WI38 (cell line): ENCODE data around the gene CCL5.

ENCODE experiments used
- H3K4me3 ChIP-seq: 2 replicates; pipeline ENCODE4 v1.5.1; 2011; ENCODE audit warnings: low read depth, mild to moderate bottlenecking, control low read depth, low read length
- TF ChIP-seq, protein P1 (sequence below): IDR thresholded peaks from 2 replicates; pipeline ENCODE4 v1.5.1; 2012; ENCODE audit warnings: low read depth, mild to moderate bottlenecking, control low read depth, low read length

CCL5 gene

DNA sequence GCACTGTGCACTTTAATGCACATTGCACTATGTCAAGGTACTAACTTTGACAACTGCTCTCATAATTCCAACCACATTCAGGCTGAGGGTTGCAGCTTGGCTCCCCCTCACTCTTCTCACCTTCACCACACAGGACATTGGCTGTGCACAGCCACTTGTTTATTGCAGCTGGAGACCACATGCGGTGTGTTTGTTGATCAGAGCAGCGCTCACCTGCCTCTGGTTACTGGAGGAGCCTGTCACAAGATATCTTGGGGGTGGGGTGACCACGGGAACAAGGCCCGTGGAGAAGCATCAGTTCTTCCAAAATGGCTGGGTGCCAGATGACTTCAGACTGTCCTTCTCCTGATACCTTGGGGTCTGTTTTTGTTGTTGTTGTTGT is 10.6 kb upstream of the CCL5 start:
- H3K4me3 ChIP-seq = no peak overlapping the region
- TF ChIP-seq, protein P1, sequence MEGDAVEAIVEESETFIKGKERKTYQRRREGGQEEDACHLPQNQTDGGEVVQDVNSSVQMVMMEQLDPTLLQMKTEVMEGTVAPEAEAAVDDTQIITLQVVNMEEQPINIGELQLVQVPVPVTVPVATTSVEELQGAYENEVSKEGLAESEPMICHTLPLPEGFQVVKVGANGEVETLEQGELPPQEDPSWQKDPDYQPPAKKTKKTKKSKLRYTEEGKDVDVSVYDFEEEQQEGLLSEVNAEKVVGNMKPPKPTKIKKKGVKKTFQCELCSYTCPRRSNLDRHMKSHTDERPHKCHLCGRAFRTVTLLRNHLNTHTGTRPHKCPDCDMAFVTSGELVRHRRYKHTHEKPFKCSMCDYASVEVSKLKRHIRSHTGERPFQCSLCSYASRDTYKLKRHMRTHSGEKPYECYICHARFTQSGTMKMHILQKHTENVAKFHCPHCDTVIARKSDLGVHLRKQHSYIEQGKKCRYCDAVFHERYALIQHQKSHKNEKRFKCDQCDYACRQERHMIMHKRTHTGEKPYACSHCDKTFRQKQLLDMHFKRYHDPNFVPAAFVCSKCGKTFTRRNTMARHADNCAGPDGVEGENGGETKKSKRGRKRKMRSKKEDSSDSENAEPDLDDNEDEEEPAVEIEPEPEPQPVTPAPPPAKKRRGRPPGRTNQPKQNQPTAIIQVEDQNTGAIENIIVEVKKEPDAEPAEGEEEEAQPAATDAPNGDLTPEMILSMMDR = no peak

DNA sequence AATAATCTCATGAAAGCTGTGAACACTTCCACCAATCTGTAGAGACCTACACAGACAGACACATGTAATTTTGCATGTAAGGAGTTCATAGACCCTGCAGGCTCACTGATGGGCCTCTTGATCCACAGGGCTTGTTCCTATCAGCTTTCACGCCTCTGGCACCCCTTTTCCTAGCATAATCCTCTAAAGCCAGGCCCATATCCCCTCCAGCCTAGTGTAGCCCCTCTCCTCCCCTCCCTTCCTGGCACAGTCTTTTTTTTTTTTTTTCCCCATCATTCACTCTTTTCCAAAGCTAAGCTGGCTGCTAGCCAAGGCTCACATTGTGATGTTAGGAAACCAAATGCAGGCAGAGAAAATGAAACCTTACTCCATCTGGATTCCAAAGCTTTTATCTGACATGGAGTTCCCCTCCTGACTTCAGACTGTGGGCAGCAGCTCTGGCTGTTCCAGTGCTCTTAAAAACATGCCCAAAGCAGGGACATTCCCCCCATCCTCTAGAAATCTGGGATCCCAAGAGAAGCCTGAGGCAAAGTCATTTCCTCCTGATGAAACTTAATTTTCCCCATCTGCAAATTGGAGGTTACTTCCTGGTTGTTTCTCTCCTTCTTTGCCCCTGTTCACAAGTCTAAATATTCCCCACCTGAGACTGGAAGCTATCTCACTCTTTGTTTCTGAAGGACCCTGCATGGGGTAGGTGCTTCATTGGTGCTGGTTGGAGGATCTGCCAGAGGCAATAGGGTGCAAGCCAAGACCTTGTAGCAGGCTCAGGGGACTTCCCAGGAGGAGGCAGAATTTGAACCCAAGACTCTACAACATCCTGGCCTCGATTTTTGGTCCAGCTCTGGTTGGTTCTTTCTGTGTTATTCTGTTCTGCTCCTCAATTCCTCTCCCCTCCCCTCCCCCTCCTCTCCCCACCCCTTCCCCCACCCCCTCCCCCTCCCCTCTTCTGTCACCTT is 9.9 kb upstream of the CCL5 start:
- H3K4me3 ChIP-seq = no peak overlapping the region
- TF ChIP-seq, protein P1 = no peak

DNA sequence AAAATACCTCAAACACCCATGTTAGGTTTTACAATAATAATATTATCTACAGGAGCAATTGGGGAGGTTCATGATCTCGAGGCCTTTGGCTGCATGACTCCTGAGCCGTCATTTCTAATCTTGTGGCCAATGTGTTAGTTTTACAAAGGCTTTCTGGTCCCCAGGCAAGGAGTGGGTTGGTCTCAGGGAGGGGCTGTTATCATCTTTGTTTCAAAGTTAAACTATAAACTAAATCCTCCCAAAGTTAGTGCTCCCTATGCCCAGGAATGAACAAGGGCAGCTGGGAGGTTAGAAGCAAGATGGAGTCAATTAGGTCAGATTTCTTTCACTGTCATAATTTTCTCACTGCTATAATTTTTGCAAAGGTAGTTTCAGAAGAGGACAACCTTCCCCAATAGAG is 9.1 kb upstream of the CCL5 start:
- TF ChIP-seq, protein P1 = no peak
- H3K4me3 ChIP-seq = no peak overlapping the region

DNA sequence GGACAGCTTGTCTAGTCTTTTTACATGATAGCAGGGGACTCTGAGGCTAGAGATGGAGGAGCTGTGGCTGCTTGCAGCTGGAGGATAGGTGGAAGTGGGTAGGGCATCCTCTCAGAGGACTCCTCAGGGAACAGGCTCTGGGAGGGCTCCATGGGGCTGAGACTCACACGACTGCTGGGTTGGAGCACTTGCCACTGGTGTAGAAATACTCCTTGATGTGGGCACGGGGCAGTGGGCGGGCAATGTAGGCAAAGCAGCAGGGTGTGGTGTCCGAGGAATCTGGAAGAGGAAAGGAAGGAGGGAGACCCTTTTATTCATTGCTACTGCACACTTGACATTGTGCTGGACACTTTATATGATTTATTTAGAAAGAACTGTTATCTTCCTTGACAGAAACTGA is 1.8 kb downstream of the CCL5 start:
- H3K4me3 ChIP-seq = no peak overlapping the region
- TF ChIP-seq, protein P1 = no peak

DNA sequence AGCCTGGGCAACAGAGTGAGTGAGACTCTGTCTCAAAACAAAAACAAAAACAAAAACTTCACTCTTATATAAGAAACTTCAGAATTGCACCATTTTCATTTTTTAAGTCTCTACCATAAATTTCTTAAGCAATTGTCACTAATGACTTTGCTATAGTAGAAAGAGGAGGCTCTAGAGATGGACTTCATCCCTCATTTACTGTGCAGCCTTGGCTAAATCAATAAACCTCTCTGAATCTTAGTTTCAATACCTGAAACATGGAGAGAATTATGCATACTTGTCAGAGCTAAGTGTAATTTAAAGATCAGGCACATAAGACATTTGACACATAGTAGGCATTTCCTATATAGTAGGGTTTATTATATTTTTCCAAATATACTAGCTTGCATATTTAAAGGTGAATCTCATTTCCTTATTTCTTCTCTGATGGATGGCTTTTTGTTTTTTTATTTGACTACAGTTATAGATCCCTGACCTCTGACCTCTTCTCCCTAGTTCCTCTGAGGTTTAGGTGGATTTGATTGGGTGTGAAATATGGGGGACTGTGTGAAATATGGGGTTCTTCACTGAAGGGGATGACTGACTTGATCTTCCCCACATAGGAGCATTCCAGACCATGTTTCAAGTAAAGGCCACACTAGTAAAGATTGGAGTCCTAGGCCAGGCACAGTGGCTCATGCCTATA is 2.7 kb downstream of the CCL5 start:
- no peak overlapping the region for H3K4me3 ChIP-seq
- TF ChIP-seq, protein P1 = no peak

DNA sequence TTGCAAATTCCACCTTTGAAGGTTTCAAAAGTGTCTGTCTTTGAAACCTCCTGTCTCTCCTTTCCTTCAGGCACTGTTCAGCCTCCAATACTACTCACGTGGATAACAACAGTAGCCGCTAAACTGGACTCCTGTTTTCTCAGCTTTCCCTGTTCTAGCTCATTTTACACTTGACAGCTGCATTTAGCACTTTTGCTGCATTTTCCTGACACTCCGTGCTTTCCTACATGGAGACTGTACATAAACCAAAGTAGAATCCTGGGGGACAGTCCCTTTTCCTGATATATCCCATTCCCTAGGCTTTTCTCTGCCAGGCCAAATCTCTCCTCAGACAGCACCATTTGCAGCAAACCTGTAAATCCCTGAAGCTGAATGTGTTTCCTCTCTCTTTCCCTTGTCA is 3.6 kb downstream of the CCL5 start:
- TF ChIP-seq, protein P1 = no peak

DNA sequence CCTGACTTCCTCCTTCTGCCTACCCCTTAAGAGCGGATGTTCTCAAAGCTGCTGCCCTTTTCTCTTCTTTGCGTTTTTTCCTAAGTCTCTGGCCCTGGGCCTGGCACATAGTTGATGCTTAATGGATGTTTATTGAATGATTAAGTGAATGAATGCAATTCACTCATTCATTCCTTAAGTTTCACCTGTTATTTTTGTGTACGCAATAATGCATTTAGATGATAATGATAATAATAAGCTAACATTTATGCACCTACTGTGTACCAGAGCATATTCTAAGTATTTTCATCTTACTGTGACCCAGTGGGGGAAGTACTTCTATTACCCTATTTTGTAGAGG is 4.4 kb downstream of the CCL5 start:
- TF ChIP-seq, protein P1 = no peak
- H3K4me3 ChIP-seq = no peak overlapping the region

More for the DNA sequence above, 3.6 kb downstream of the CCL5 start:
- H3K4me3 ChIP-seq = no peak overlapping the region
